Liver (tissue), 9 donors: ENCODE measurements around the gene NEK8. TPM values are rescaled to one million over a fixed set of nuclear protein-coding genes. Genes with fewer than 3 reads are reported as not detected.
"Not testable (repeated sequence)": the region's sequence is repeated elsewhere in the genome, so short reads cannot be mapped to it uniquely, and the experiment has no call there.

ENCODE experiments used
- DNase-seq: peaks from one replicate; pipeline ENCODE4 v3.0.0-alpha.2; 2017; ENCODE audit warnings: low spot score
- H3K27ac ChIP-seq, 2 donors: one replicate each; pipeline ENCODE4 v1.7.0; 2013; ENCODE audit warnings: inconsistent platforms in 2 of 2, low read length in 2 of 2, control low read depth in 1 of 2, low read depth in 1 of 2, mild to moderate bottlenecking in 1 of 2
- H3K27me3 ChIP-seq, 4 donors: one replicate each; pipeline versions ENCODE4 v1.6.1 to v1.7.0; 2013; ENCODE audit warnings: low read length in 3 of 4, inconsistent platforms in 1 of 4, mild to moderate bottlenecking in 1 of 4, moderate library complexity in 1 of 4; ENCODE audit not compliant: control insufficient read depth in 4 of 4, insufficient read depth in 4 of 4
- H3K36me3 ChIP-seq, 4 donors: one replicate each; pipeline versions ENCODE4 v1.6.1 to v1.7.0; 2013; ENCODE audit warnings: low read length in 3 of 4, mild to moderate bottlenecking in 3 of 4, low read depth in 1 of 4, moderate library complexity in 1 of 4; ENCODE audit not compliant: control insufficient read depth in 4 of 4, insufficient read depth in 3 of 4
- H3K4me1 ChIP-seq, 4 donors: one replicate each; pipeline versions ENCODE4 v1.6.1 to v1.7.0; 2013; ENCODE audit warnings: low read length in 3 of 4, mild to moderate bottlenecking in 3 of 4, moderate library complexity in 1 of 4; ENCODE audit not compliant: control insufficient read depth in 4 of 4, insufficient read depth in 4 of 4
- H3K4me3 ChIP-seq, 3 donors: one replicate each; pipeline versions ENCODE4 v1.6.1 to v1.7.0; 2013; ENCODE audit warnings: low read length in 3 of 3, control low read depth in 1 of 3, low read depth in 1 of 3, mild to moderate bottlenecking in 1 of 3
- H3K9ac ChIP-seq, 2 donors: one replicate each; pipeline ENCODE4 v1.7.0; 2013; ENCODE audit warnings: low read length in 2 of 2, mild to moderate bottlenecking in 2 of 2, moderate library complexity in 2 of 2, control low read depth in 1 of 2, low read depth in 1 of 2
- H3K9me3 ChIP-seq, 4 donors: one replicate each; pipeline versions ENCODE4 v1.6.1 to v1.7.0; 2013; ENCODE audit warnings: low read length in 3 of 4; ENCODE audit not compliant: control insufficient read depth in 4 of 4
- EGR1 ChIP-seq, 2 donors: IDR thresholded peaks; 2 replicates each; pipeline ENCODE4 v1.6.1; 2016 to 2018; ENCODE audit warnings: antibody characterized with exemption in 2 of 2, low read depth in 2 of 2
- FOXA1 ChIP-seq: IDR thresholded peaks from 2 replicates; pipeline ENCODE4 v1.6.1; 2016; ENCODE audit warnings: antibody characterized with exemption
- HNF4A ChIP-seq, 2 donors: conservative IDR thresholded peaks; 2 replicates each; pipeline ENCODE4 v1.6.1; 2016; ENCODE audit warnings: antibody characterized with exemption in 2 of 2, mild to moderate bottlenecking in 2 of 2
- JUND ChIP-seq, 2 donors: IDR thresholded peaks; 2 replicates each; pipeline ENCODE4 v1.6.1; 2016; ENCODE audit warnings: antibody characterized with exemption in 2 of 2
- RAD21 ChIP-seq, 2 donors: IDR thresholded peaks; 2 replicates each; pipeline ENCODE4 v1.6.1; 2016; ENCODE audit warnings: antibody characterized with exemption in 2 of 2, mild to moderate bottlenecking in 2 of 2
- TAF1 ChIP-seq: conservative IDR thresholded peaks from 2 replicates; pipeline ENCODE4 v1.6.1; 2016; ENCODE audit warnings: antibody characterized with exemption, mild to moderate bottlenecking
- WGBS: extraction: QIAGEN DNeasy Blood & Tissue Kit; methylation state at CpG from one replicate; pipeline ENCODE4 v1.1.7; 2013; 5-methylcytosine and 5-hydroxymethylcytosine counted together
- polyA plus RNA-seq, 2 donors: library from polyadenylated mRNA; stranded (reverse) in 1 of 2; unstranded in 1 of 2; fragments of 200-250 nt in 1 of 2; fragments of >200 nt in 1 of 2; fragmentation: Nextera tagmentation in 1 of 2; extraction: Ambion mirVana in 1 of 2; gene quantifications; one replicate each; pipeline versions ENCODE4 v1.2.1 to v1.2.3, GENCODE V29; 2013 to 2015
- total RNA-seq, 2 donors: library from RNA; depleted of rRNA; stranded (reverse); fragments of >200 nt; gene quantifications; one replicate each; pipeline ENCODE4 v1.2.3, GENCODE V29; 2014
- TF ChIP-seq, protein P1 (sequence below): IDR thresholded peaks from 2 replicates; pipeline ENCODE4 v1.6.1; 2016; ENCODE audit warnings: antibody characterized with exemption, mild to moderate bottlenecking
- TF ChIP-seq, protein P2 (sequence below): IDR thresholded peaks from 2 replicates; pipeline ENCODE4 v1.6.1; 2016; ENCODE audit warnings: antibody characterized with exemption
- donor health status: healthy.
- donor health status: healthy.
- donor health status: healthy.
- donor health status: healthy.
- donor health status: healthy.

NEK8 gene
- total and polyA plus RNA-seq, 4 donors: 1.7 to 7.8 (median 4.5) TPM

DNA sequence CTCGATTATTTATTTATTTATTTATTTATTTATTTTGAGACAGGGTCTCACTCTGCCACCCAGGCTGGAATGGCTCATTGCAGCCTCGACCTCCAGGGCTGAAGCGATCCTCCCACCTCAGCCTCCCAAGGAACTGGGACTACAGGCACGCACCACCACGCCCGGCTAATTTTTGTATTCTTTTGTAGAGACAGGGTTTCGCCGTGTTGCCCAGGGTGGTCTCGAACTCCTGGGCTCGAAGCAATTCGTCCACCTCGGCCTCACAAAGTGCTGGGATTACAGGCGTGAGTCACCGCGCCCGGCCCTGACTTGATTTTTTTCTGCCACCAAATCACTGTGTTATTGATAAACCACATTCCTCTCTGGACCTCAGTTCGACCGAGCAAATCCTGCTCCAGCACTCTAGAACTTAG, 9.6 kb upstream of the NEK8 start:
- 35% methylated on average over 18 of the region's 18 CpGs for WGBS
- H3K27me3 ChIP-seq: no peaks in the 10 kb centered on the region
- peak in 1 of 2 donors; percentile 28 for TF ChIP-seq JUND (IDR thresholded peaks at IDR 0.05)
- TF ChIP-seq FOXA1: no peak
- H3K4me3 ChIP-seq: no peak overlapping the region
- no peak for DNase-seq
- H3K27ac ChIP-seq: peak overlapping the region; percentile 83 to 91
- H3K4me1 ChIP-seq: peaks cover 7 to 27% (median 17%) of the 10 kb centered on the region in 4 donors
- H3K36me3 ChIP-seq: peaks cover 10 to 23% (median 17%) of the 10 kb centered on the region in 4 donors
- H3K9ac ChIP-seq: no peak overlapping the region
- H3K9me3 ChIP-seq: no peaks in the 10 kb centered on the region

DNA sequence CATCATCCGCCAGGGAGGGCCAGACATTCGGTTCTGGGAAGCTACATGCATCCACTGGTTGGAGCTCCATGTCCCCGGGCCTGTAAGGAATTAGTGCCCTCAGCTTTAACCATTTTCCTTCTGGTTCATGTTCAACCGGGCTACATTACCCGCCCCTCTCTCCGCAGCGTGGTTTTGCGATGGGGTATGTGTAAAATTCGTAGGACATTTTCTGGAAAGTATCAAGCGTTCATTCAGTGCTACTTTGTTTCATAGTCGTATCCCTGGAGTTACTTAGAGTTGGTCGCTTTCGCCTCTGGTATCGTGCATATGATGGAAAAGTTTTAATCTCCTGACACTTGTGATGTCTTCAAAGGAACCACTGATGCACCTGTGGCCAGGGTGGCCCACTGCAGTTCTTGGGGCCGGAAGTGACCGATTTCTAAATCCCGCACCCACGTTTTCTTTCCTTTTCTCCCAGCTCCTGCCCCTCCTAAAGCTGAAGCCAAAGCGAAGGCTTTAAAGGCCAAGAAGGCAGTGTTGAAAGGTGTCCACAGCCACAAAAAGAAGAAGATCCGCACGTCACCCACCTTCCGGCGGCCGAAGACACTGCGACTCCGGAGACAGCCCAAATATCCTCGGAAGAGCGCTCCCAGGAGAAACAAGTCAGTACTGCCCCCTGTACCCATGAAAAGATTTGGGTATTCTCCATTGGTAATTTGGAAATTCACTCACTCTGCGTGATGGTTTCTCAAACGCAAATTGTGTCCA, 8.2 kb upstream of the NEK8 start:
- no peaks in the 10 kb centered on the region for H3K27me3 ChIP-seq
- peak overlapping the region; percentile 89 to 97 for H3K9ac ChIP-seq
- WGBS: 5% methylated on average over 28 of the region's 30 CpGs
- no peak for TF ChIP-seq TAF1
- TF ChIP-seq EGR1 (IDR thresholded peaks at IDR 0.05; ENCODE audit: low read depth in 2 of 2): no peak
- no peak for TF ChIP-seq HNF4A (conservative IDR thresholded peaks at IDR 0.05)
- TF ChIP-seq, protein P1, sequence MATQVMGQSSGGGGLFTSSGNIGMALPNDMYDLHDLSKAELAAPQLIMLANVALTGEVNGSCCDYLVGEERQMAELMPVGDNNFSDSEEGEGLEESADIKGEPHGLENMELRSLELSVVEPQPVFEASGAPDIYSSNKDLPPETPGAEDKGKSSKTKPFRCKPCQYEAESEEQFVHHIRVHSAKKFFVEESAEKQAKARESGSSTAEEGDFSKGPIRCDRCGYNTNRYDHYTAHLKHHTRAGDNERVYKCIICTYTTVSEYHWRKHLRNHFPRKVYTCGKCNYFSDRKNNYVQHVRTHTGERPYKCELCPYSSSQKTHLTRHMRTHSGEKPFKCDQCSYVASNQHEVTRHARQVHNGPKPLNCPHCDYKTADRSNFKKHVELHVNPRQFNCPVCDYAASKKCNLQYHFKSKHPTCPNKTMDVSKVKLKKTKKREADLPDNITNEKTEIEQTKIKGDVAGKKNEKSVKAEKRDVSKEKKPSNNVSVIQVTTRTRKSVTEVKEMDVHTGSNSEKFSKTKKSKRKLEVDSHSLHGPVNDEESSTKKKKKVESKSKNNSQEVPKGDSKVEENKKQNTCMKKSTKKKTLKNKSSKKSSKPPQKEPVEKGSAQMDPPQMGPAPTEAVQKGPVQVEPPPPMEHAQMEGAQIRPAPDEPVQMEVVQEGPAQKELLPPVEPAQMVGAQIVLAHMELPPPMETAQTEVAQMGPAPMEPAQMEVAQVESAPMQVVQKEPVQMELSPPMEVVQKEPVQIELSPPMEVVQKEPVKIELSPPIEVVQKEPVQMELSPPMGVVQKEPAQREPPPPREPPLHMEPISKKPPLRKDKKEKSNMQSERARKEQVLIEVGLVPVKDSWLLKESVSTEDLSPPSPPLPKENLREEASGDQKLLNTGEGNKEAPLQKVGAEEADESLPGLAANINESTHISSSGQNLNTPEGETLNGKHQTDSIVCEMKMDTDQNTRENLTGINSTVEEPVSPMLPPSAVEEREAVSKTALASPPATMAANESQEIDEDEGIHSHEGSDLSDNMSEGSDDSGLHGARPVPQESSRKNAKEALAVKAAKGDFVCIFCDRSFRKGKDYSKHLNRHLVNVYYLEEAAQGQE: no peak
- TF ChIP-seq, protein P2, sequence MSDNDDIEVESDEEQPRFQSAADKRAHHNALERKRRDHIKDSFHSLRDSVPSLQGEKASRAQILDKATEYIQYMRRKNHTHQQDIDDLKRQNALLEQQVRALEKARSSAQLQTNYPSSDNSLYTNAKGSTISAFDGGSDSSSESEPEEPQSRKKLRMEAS: no peak
- peak in 1 of 2 donors; percentile 2 for TF ChIP-seq RAD21 (IDR thresholded peaks at IDR 0.05)
- TF ChIP-seq JUND (IDR thresholded peaks at IDR 0.05): no peak
- peaks cover 7 to 33% (median 22%) of the 10 kb centered on the region in 4 donors for H3K4me1 ChIP-seq
- H3K4me3 ChIP-seq: peak overlapping the region; percentile 78 to 99 (median 97)
- DNase-seq: no peak
- H3K36me3 ChIP-seq: peaks cover 10 to 28% (median 22%) of the 10 kb centered on the region in 4 donors
- no peaks in the 10 kb centered on the region for H3K9me3 ChIP-seq
- H3K27ac ChIP-seq: peak overlapping the region; percentile 83 to 91

DNA sequence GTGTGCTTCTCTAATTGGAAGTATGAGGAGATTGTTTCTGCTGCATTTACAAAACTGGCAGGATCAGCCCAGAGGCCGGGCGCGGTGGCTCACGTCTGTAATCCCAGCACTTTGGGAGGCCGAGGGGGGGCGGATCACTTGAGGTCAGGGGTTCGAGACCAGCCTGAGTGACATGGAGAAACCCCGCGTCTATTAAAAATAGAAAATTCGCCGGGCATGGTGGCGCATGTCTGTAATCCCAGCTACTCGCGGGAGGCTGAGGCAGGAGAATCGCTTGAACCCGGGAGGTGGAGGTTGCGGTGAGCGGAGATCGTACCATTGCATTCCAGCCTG, 7.6 kb upstream of the NEK8 start:
- not testable (repeated sequence) for DNase-seq
- H3K27ac ChIP-seq: peak overlapping the region in 1 of 2 donors; percentile 83
- WGBS: 50% methylated on average over 19 of the region's 19 CpGs

More for the DNA sequence above, 7.6 kb upstream of the NEK8 start:
- Histone ChIP-seq H3K9ac (peak overlapping the region; percentile 89 to 97), H3K36me3 (peaks cover 10 to 28% (median 22%) of the 10 kb centered on the region in 4 donors), H3K4me3 (peak overlapping the region; percentile 78 to 99 (median 97)), H3K4me1 (peaks cover 7 to 38% (median 25%) of the 10 kb centered on the region in 4 donors)
- H3K27me3 ChIP-seq, H3K9me3 ChIP-seq: not testable (repeated sequence)
